MM.1S (cell line): ENCODE results near the gene NDUFB8.

Experiments
- EZH2phosphoT487 ChIP-seq: fragments of 300-600 bp; sonication (generic); IDR thresholded peaks from 2 replicates; pipeline ENCODE4 v1.6.1; 2018; ENCODE audit warnings: antibody characterized with exemption, low read length
- TF ChIP-seq, protein P1 (sequence below): fragments of 300-600 bp; sonication (generic); IDR thresholded peaks from 2 replicates; pipeline ENCODE4 v1.5.1; 2016; ENCODE audit warnings: antibody characterized with exemption, low read length, mixed read lengths

DNA sequence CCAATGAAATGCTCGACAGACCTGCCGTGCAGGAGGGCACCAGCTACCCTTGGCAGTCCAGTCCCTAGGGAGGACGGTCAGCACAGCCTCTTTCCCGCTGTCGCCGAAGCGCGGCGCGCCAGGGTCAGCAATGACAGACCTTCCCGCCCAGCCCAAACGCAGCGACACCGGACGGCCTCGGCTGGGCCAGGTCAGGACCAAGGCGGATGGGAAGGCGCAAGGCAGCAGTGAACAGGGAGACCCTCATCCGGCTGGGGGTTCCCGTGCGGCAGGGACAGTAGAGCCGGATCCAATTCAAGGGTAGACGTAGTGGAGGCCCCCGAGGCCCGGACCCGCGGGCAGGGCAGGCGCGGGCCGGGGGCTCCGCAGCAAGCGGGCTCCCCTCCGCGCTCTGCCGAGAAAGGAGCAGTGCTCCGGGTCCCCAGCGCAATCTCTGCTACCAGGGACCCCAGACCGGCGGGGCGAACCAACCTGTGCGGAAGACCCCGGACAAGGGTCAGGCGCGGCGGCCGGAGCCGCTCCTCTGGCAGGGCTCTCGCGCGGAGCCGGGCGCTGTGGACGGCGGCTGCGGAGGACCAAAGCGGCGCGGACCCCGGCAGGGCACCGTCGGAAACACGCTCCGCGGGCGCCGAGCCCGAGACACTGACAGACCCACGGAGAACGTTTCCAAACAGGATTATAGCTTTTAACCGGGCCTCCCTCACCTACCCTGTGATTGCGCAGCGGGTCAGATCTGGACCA lies 10.2 kb downstream of the NDUFB8 start, which contains the start of gene SEC31B:
- TF ChIP-seq, protein P1, sequence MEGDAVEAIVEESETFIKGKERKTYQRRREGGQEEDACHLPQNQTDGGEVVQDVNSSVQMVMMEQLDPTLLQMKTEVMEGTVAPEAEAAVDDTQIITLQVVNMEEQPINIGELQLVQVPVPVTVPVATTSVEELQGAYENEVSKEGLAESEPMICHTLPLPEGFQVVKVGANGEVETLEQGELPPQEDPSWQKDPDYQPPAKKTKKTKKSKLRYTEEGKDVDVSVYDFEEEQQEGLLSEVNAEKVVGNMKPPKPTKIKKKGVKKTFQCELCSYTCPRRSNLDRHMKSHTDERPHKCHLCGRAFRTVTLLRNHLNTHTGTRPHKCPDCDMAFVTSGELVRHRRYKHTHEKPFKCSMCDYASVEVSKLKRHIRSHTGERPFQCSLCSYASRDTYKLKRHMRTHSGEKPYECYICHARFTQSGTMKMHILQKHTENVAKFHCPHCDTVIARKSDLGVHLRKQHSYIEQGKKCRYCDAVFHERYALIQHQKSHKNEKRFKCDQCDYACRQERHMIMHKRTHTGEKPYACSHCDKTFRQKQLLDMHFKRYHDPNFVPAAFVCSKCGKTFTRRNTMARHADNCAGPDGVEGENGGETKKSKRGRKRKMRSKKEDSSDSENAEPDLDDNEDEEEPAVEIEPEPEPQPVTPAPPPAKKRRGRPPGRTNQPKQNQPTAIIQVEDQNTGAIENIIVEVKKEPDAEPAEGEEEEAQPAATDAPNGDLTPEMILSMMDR = no peak
- no peak for TF ChIP-seq EZH2phosphoT487
